HG02623 (cell line): ENCODE measurements around the gene SUCO.
"Not testable (repeated sequence)": the region's sequence is repeated elsewhere in the genome, so short reads cannot be mapped to it uniquely, and the experiment has no call there.

Experiments
- ATAC-seq: cut with Tn5 transposase; IDR thresholded peaks from one replicate; pipeline ENCODE4 v1.9.1; 2021; ENCODE audit warnings: moderate library complexity; ENCODE audit not compliant: unreplicated experiment

SUCO gene

DNA sequence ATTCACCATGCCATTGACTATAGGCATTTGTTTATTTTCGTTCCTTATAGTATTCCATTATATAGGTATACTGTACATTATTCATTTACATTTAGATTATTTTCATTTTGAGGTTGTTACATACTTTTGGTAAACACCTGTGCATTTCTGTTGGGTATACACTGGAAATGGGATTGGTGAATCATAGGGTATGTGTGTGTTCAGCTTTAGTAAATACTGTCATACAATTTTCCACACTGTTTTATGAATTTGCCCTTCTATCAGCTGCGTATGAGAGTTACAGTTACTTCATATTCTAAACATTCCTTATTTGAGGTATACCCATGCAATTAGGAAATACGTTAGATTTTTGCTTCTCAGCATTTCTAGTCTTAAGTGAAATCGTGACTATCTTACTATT, 70.9 kb downstream of the SUCO start:
- no peak for ATAC-seq

DNA sequence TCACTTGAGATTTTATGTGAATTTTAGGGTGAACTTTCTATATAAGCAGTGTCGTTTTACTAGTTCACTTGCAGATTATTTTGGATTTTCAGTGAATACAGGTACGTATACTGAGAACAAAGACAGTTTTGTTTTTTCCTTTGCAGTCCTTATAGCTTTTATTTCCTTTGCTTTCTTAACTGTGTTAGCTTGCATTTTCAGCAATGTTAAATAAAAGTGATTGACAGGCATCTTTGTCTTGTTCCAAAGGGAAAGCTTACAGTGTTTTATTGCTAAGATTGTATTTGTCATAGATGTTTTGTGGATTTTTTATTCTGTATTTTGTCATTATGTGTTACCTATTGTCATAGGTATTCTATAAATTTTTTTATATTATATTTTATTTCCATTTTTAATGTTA, 72.7 kb downstream of the SUCO start:
- no peak for ATAC-seq

DNA sequence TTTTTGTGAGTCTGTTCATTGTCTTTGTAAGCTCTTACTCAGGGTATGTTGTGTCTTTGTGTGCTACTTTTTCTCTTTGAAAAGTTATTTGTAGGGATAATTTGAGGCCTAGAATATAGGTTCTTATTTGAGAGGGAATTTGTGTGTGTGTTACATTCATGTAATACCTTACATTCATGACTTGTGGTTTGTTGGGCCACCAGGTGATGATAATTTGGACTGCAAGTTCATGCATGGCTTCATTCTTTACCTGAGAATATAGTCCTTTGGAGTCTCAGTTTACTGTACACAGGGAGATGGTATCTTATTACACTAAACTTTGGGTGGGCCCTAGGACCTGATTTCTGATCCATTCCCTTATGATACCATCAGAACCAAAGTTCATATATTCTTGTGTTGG, 74.2 kb downstream of the SUCO start:
- ATAC-seq: no peak

GRCh38 chr1:172608098-172608601, 75.2 kb downstream of the SUCO start:
- no peak for ATAC-seq

- no peak for ATAC-seq
Observed at GRCh38 chr1:172609528-172609927, 76.6 kb downstream of the SUCO start.

- no peak for ATAC-seq
Observed at GRCh38 chr1:172612478-172612877, 79.5 kb downstream of the SUCO start.

DNA sequence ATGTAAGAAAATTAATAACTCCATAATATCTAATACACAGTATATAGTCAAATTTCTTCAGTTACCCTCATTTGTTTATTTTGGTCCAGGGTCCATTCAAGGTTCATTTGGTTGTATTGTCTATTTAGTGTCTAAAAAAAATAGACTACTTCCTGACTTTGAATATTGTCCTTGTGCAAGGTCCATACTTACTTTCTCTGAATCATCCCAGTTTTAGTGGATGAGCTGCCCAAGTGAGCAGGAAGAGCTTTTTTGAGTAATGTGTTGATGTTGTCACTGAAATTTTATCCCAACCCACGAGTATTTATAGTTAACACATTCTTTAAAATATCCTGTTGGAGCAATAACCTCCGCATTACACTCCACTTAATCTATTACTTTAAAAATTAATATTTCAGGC, 80.3 kb downstream of the SUCO start:
- ATAC-seq: no peak

- no peak for ATAC-seq
Observed at GRCh38 chr1:172616195-172616594, 83.2 kb downstream of the SUCO start.

GRCh38 chr1:172616636-172617035, 83.7 kb downstream of the SUCO start:
- ATAC-seq: no peak

DNA sequence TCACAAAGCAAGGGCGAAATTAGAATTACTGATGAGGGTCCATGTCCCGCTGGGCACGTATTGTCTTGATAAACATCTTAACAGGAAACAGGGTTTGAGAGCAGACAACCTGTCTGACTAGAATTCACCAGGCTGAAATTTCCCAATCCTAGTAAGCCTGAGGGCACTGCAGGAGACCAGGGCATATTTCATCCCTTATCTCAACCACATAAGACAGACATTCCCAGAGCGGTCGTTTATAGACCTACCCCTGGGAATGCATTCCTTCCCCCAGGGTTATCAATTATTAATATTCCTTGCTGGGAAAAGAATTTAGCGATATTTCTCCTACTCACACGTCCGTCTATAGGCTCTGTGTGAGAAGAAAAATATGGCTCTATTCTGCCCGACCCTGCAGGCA, 87.7 kb downstream of the SUCO start:
- ATAC-seq: not testable (repeated sequence)

DNA sequence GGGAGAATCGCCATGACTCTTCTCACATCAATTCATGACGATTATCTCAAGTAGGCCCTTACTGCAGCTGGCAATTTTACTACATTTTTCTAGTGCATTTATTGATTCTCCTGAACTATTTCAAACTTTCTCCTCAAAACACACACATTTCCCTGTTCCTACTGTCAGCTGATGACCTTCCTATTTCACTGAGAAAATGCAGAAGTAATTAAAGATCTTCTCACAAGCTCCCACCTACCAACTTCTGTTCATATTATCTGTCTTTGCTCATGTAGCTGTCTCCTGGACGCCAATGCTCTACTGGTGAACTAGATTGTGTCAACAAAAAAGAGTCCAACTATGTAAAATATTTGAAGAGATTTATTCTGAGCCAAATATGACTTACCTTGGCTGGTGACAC, 89.6 kb downstream of the SUCO start:
- ATAC-seq: no peak

GRCh38 chr1:172623748-172624147, 90.8 kb downstream of the SUCO start:
- no peak for ATAC-seq

- no peak for ATAC-seq
Observed at GRCh38 chr1:172626845-172627244, 93.9 kb downstream of the SUCO start.

GRCh38 chr1:172627702-172628101, 94.8 kb downstream of the SUCO start:
- no peak for ATAC-seq

GRCh38 chr1:172628401-172628800, 95.5 kb downstream of the SUCO start:
- no peak for ATAC-seq

- no peak for ATAC-seq
Observed at GRCh38 chr1:172629170-172629569, 96.2 kb downstream of the SUCO start.

DNA sequence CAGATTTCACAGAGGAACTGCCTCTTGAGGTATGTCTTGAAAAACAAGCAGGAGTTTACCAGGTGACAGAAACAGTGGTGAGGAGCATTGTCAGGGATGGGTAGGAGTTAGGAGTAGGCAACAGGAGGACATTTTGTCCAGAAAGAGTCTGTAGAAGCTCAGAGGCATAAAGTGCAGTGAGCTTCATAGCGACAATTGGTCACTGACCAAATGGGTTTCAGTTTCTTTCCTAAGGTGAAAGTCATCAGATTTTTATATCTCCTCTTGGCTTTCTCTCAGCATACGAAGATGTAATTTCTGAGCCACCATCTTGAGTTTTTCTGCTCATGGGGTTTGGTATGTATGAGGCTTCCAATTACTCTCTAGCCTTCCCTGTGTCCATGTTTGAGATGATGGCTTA, 96.7 kb downstream of the SUCO start:
- ATAC-seq: no peak

DNA sequence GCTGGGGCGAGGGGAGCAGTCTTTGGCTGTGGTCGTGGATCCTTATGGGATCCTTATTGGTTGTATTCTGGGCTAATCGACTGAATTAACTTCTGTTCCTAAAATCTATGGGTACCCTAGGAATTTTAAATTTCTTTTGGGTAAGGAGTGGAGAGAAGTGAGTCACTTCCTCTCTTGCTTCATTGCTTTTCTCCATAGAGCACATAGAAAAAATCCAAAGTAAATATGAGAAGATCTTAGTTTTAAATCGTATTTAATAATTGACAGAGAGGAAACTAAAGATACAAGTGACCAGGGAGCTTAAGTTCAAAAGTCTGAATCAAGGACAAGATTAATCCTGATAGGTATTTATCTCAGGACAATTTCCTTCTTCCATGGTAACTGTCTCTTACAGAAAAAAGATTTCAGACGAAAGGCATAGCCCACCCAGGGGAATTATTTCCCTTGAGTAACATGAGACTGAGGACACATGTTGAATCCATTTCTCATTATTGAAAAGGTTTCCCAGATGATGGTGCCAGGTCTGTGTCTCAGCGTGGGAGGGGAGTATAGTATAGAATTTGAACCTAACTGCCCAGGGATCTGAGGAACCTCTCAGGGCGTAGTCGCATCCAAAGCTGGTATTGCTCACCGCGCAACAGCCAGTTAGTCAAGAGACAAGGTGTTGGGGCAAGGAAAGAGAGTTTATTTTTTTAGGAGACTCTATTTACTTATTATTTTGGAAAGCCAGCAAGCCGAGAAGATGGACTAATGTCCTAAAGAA, 97.3 kb downstream of the SUCO start:
- no peak for ATAC-seq

- no peak for ATAC-seq
Observed at GRCh38 chr1:172630868-172631267, 97.9 kb downstream of the SUCO start.

DNA sequence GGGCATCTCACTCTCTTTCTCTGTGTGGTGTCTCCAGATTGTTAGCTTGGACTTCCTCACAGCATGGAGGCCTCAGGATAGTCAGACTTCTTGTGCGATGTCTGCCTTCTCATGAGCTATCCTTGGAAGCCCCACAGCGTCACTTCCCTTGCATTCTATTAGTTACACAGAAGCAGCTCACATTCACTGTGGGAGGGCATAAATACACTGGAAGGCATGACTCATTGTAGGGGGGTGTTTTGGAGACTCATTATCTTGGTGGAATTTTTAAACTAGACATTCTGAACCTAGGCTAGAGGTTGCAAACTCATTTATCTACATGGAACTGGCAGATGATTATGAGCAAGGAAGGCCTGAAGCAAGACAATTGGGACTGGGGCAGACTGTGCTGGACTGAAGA, 104.6 kb downstream of the SUCO start:
- ATAC-seq: no peak

DNA sequence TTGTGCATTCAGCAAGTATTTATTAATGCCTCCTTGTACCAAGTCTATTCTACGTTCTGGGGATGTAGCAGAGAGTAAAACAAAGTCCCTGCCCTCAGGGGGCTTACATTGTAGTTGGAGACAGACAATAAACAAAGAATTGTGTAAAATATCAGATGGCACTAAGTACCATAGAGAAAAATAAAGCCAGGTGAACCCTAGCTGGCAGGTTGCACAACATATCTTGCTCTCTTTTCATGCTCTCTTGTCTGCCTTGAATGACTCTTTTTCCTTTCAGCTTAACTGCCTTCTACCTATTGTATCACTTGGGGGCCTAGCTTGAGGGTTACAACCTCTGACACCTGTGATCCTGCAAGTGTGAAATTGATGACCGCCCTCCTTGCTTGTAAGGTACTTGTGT, 105.3 kb downstream of the SUCO start:
- ATAC-seq: no peak

- peak; percentile 57 for ATAC-seq
Observed at GRCh38 chr1:172638885-172639831, 106.2 kb downstream of the SUCO start.
